ENCODE measurements around the gene ZSWIM4. TPM values are rescaled to one million over a fixed set of nuclear protein-coding genes. Genes with fewer than 3 reads are reported as not detected.

Gene ZSWIM4
- total RNA-seq, 1 experiment from 2014 or later = 9.8 TPM

GRCh38 chr19:13835791-13836723 is 40.8 kb downstream of the ZSWIM4 start:
- DNase-seq (ENCODE audit: low spot score) = peak; percentile 21

GRCh38 chr19:13838435-13839129 is 43.3 kb downstream of the ZSWIM4 start:
- intact Hi-C loops (cut with micrococcal nuclease; ENCODE audit: unreplicated experiment) = no loop called here
- H3K27me3 ChIP-seq (replicated peaks; ENCODE audit: insufficient read depth, low read depth, low read length, poor library complexity) = no peaks in the 10 kb centered on the region
- ChIA-PET POLR2A (ENCODE audit: low non-redundant PET) (no interaction called here), CTCF (no interaction called here)
- H3K27ac ChIP-seq (ENCODE audit: low read depth, low read length, poor library complexity, severe bottlenecking) = peak overlapping the region; percentile 95
- peak overlapping the region; percentile 81 for H3K4me3 ChIP-seq (ENCODE audit: low read depth, low read length, poor library complexity, severe bottlenecking)
- no peaks in the 10 kb centered on the region for H3K9me3 ChIP-seq (ENCODE audit: low read depth, low read length, poor library complexity, severe bottlenecking)
- DNase-seq (ENCODE audit: low spot score) = no peak
- BruUV-seq (replicated peaks) = TSS peak; percentile 18
- peaks cover 20% of the 10 kb centered on the region for H3K36me3 ChIP-seq (ENCODE audit: insufficient read depth, low read length, poor library complexity, severe bottlenecking)
- TF ChIP-seq CTCF (conservative IDR thresholded peaks at IDR 0.05; ENCODE audit: low read depth, low read length) = no peak
- TF ChIP-seq EZH2 (IDR thresholded peaks at IDR 0.05; ENCODE audit: borderline replicate concordance, low read depth, low read length, poor library complexity, severe bottlenecking) = no peak
- H3K4me1 ChIP-seq (ENCODE audit: insufficient read depth, low read length, poor library complexity, severe bottlenecking) = peaks cover 52% of the 10 kb centered on the region

More at GRCh38 chr19:13835791-13836723, 40.8 kb downstream of the ZSWIM4 start:
- Histone ChIP-seq H3K4me1 (ENCODE audit: insufficient read depth, low read length, poor library complexity, severe bottlenecking) (peaks cover 51% of the 10 kb centered on the region), H3K27ac (ENCODE audit: low read depth, low read length, poor library complexity, severe bottlenecking) (peak overlapping the region; percentile 79), H3K27me3 (replicated peaks; ENCODE audit: insufficient read depth, low read depth, low read length, poor library complexity) (no peaks in the 10 kb centered on the region), H3K4me3 (ENCODE audit: low read depth, low read length, poor library complexity, severe bottlenecking) (no peak overlapping the region), H3K9me3 (ENCODE audit: low read depth, low read length, poor library complexity, severe bottlenecking) (no peaks in the 10 kb centered on the region), H3K36me3 (ENCODE audit: insufficient read depth, low read length, poor library complexity, severe bottlenecking) (peaks cover 20% of the 10 kb centered on the region)
- no TSS peak for BruUV-seq (replicated peaks)
- ChIA-PET CTCF (interaction anchor here (2.1 kb wide), 1 partner anchor 26 kb away, joined by 8 read pairs; no protein-coding TSS in a partner anchor), POLR2A (ENCODE audit: low non-redundant PET) (no interaction called here)
- intact Hi-C loops (cut with micrococcal nuclease; ENCODE audit: unreplicated experiment) = no loop called here
- TF ChIP-seq EZH2 (IDR thresholded peaks at IDR 0.05; ENCODE audit: borderline replicate concordance, low read depth, low read length, poor library complexity, severe bottlenecking) = no peak
- no peak for TF ChIP-seq CTCF (conservative IDR thresholded peaks at IDR 0.05; ENCODE audit: low read depth, low read length)

- peaks cover 60% of the 10 kb centered on the region for H3K4me1 ChIP-seq (ENCODE audit: insufficient read depth, low read length, poor library complexity, severe bottlenecking)
- H3K36me3 ChIP-seq (ENCODE audit: insufficient read depth, low read length, poor library complexity, severe bottlenecking) = peaks cover 16% of the 10 kb centered on the region
- peak overlapping the region; percentile 81 for H3K4me3 ChIP-seq (ENCODE audit: low read depth, low read length, poor library complexity, severe bottlenecking)
Observed at GRCh38 chr19:13839130-13839937, 44.1 kb downstream of the ZSWIM4 start.

More at GRCh38 chr19:13839130-13839937, 44.1 kb downstream of the ZSWIM4 start:
- ChIA-PET CTCF (interaction anchor here (0.6 to 0.9 kb wide), 3 partner anchors 206 to 276 kb away, joined by 3 to 11 read pairs (median 8); no protein-coding TSS in a partner anchor), POLR2A (ENCODE audit: low non-redundant PET) (interaction anchor here (0.7 kb wide), 1 partner anchor 8 kb away, joined by 14 read pairs; no protein-coding TSS in a partner anchor)
- intact Hi-C loops (cut with micrococcal nuclease; ENCODE audit: unreplicated experiment) = no loop called here
- Histone ChIP-seq H3K9me3 (ENCODE audit: low read depth, low read length, poor library complexity, severe bottlenecking) (no peaks in the 10 kb centered on the region), H3K27ac (ENCODE audit: low read depth, low read length, poor library complexity, severe bottlenecking) (peak overlapping the region; percentile 95), H3K27me3 (replicated peaks; ENCODE audit: insufficient read depth, low read depth, low read length, poor library complexity) (no peaks in the 10 kb centered on the region)
- peak; percentile 91 for DNase-seq (ENCODE audit: low spot score)
- BruUV-seq (replicated peaks) = TSS peak; percentile 50
- no peak for TF ChIP-seq EZH2 (IDR thresholded peaks at IDR 0.05; ENCODE audit: borderline replicate concordance, low read depth, low read length, poor library complexity, severe bottlenecking)
- 0 out of 2 replicates have a peak, but pooled peaks have one; percentile 27 for TF ChIP-seq CTCF (conservative IDR thresholded peaks at IDR 0.05; ENCODE audit: low read depth, low read length)
